ENCODE measurements around the gene PUM2.

The PUM2 gene

DNA sequence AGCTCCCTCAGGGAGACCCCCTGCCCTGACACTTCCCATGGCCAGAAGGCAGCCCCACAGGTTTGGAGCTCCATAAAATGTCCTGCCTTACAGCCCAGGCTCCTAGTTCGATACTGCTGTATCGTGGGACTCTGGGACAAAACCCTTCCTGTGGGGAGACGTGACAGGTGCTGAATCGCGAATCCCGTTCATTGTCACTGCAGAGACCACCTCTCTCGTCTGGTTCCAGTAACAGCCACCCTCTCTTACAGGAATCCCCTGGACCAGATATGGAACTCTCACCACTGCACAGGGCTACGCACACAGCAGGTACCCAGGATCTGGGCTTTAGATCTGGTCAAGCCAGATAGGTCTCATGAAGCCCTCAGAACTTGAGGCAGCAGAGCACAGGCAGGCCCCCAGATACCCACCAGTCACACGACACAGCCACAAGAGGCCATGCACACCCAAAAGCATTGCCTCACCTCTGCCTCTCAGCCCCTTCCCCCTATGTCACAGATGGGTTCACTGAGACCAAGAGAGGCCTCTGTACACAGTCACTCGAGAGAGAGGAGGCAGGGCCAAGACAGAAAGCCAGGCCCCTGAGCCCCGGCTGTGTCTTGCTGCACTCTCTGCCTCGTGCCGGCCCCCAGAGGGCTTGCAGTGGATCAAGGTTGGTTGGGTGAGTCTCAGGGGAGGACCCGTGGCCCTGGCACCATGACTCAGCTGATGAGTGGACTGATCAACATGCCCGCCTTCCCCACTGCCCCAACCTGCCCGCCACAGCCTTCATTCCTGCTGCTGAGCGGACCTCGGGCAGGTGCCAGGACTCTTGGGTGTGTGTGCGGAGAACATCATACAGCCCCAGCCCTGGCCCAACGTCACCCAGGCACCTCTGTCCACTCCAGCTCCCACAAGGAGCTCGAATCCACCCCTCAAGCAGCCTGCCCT is 133.3 kb downstream of the PUM2 start:
- Histone ChIP-seq H3K79me2 (ENCODE audit: insufficient read depth, low read length) (no peaks in the 10 kb centered on the region), H3F3A (ENCODE audit: insufficient read depth) (no peaks in the 10 kb centered on the region), H3K9ac (ENCODE audit: low read length) (no peak overlapping the region), H3K9me3 (ENCODE audit: insufficient read depth, low read length) (no peaks in the 10 kb centered on the region), H3K27me3 (ENCODE audit: low read length) (no peaks in the 10 kb centered on the region), H3K36me3 (ENCODE audit: low read length) (no peaks in the 10 kb centered on the region), H3K9me2 (replicated peaks; ENCODE audit: insufficient read depth, low read length) (no peaks in the 10 kb centered on the region), H3K4me3 (ENCODE audit: insufficient read depth, low read length, poor library complexity, severe bottlenecking) (no peak overlapping the region), H3K27ac (ENCODE audit: low read depth, low read length) (no peak overlapping the region), H4K20me1 (ENCODE audit: low read depth, low read length) (no peaks in the 10 kb centered on the region), H3K4me2 (ENCODE audit: low read depth, low read length, poor library complexity, severe bottlenecking) (no peak overlapping the region), H2AFZ (ENCODE audit: low read depth, low read length, severe bottlenecking) (no peak overlapping the region)
- TF ChIP-seq, protein P1, sequence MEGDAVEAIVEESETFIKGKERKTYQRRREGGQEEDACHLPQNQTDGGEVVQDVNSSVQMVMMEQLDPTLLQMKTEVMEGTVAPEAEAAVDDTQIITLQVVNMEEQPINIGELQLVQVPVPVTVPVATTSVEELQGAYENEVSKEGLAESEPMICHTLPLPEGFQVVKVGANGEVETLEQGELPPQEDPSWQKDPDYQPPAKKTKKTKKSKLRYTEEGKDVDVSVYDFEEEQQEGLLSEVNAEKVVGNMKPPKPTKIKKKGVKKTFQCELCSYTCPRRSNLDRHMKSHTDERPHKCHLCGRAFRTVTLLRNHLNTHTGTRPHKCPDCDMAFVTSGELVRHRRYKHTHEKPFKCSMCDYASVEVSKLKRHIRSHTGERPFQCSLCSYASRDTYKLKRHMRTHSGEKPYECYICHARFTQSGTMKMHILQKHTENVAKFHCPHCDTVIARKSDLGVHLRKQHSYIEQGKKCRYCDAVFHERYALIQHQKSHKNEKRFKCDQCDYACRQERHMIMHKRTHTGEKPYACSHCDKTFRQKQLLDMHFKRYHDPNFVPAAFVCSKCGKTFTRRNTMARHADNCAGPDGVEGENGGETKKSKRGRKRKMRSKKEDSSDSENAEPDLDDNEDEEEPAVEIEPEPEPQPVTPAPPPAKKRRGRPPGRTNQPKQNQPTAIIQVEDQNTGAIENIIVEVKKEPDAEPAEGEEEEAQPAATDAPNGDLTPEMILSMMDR (IDR thresholded peaks at IDR 0.05; ENCODE audit: insufficient read depth, low read length, poor library complexity, severe bottlenecking): no peak
- no peak for TF ChIP-seq EZH2phosphoT487 (conservative IDR thresholded peaks at IDR 0.05; ENCODE audit: low read length)

DNA sequence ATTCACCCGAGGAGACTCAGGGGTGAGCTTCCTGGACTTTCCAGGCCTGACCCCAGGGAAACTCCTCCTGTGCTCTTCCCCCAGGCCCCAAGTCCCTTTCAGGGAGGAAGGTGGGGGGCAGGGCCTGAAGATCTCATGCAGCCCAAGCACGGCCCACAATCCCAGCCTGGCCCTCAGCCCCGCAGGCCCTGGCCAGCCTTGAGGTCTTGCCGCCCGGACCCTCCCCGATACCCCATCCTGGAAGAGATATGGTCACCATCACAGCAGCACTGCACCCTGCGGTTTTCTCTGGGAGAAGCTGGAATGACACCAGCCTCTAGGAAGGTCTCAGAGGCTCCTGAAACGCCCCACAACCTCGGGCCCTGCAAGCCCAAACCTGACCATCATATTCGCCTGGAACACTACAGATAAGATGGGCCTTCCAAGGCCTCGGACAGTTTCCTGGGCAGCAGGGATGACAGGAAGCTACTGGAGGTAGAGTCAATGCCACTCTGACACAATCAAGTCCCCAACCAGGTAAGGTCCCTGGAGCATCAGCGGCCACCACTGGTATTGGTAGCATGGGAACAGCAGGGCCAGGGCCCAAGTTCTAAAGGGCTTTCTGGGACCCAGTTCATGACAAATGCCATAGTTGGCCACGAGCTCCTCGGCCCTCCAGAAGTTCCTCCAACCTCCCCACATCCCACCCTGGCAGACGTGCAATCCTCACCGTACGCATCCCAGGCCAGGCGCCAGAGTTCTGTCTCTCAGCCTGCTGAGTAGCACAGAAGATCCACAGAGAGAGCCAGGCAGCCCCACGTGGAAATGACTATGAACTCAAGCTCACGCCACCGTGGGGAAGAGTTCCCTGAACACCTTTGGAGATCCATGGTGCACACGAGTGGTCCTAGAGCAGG is 134.3 kb downstream of the PUM2 start:
- Histone ChIP-seq H3F3A (ENCODE audit: insufficient read depth) (no peaks in the 10 kb centered on the region), H4K20me1 (ENCODE audit: low read depth, low read length) (no peaks in the 10 kb centered on the region), H3K9me2 (replicated peaks; ENCODE audit: insufficient read depth, low read length) (no peaks in the 10 kb centered on the region), H3K4me3 (ENCODE audit: insufficient read depth, low read length, poor library complexity, severe bottlenecking) (no peak overlapping the region), H2AFZ (ENCODE audit: low read depth, low read length, severe bottlenecking) (no peak overlapping the region), H3K9ac (ENCODE audit: low read length) (no peak overlapping the region), H3K4me2 (ENCODE audit: low read depth, low read length, poor library complexity, severe bottlenecking) (no peak overlapping the region), H3K79me2 (ENCODE audit: insufficient read depth, low read length) (no peaks in the 10 kb centered on the region), H3K27ac (ENCODE audit: low read depth, low read length) (no peak overlapping the region), H3K27me3 (ENCODE audit: low read length) (no peaks in the 10 kb centered on the region), H3K36me3 (ENCODE audit: low read length) (no peaks in the 10 kb centered on the region), H3K9me3 (ENCODE audit: insufficient read depth, low read length) (no peaks in the 10 kb centered on the region)
- no peak for TF ChIP-seq EZH2phosphoT487 (conservative IDR thresholded peaks at IDR 0.05; ENCODE audit: low read length)
- TF ChIP-seq, protein P1 (IDR thresholded peaks at IDR 0.05; ENCODE audit: insufficient read depth, low read length, poor library complexity, severe bottlenecking): no peak

- H3K9me3 ChIP-seq (ENCODE audit: insufficient read depth, low read length): no peaks in the 10 kb centered on the region
- H3K27me3 ChIP-seq (ENCODE audit: low read length): no peaks in the 10 kb centered on the region
- H3F3A ChIP-seq (ENCODE audit: insufficient read depth): no peaks in the 10 kb centered on the region
- H3K4me2 ChIP-seq (ENCODE audit: low read depth, low read length, poor library complexity, severe bottlenecking): no peak overlapping the region
- no peaks in the 10 kb centered on the region for H3K9me2 ChIP-seq (replicated peaks; ENCODE audit: insufficient read depth, low read length)
- H3K79me2 ChIP-seq (ENCODE audit: insufficient read depth, low read length): no peaks in the 10 kb centered on the region
- H3K36me3 ChIP-seq (ENCODE audit: low read length): no peaks in the 10 kb centered on the region
- H4K20me1 ChIP-seq (ENCODE audit: low read depth, low read length): no peaks in the 10 kb centered on the region
- H3K4me3 ChIP-seq (ENCODE audit: insufficient read depth, low read length, poor library complexity, severe bottlenecking): no peak overlapping the region
- H2AFZ ChIP-seq (ENCODE audit: low read depth, low read length, severe bottlenecking): no peak overlapping the region
- no peak for TF ChIP-seq EZH2phosphoT487 (conservative IDR thresholded peaks at IDR 0.05; ENCODE audit: low read length)
- no peak overlapping the region for H3K27ac ChIP-seq (ENCODE audit: low read depth, low read length)
- no peak overlapping the region for H3K9ac ChIP-seq (ENCODE audit: low read length)
Observed at GRCh38 chr2:20215183-20216040, 135.2 kb downstream of the PUM2 start.
